Endothelial cell of umbilical vein (primary cell): ENCODE data around the gene ATF6B. TPM values are rescaled to one million over a fixed set of nuclear protein-coding genes. Genes with fewer than 3 reads are reported as not detected.

Source experiments
- BruUV-seq: library from RNA; stranded (reverse); fragments of 400-500 nt; replicated peaks from 2 replicates; lab custom pipeline; 2021; lab: Mats Ljungman, UMichigan
- CTCF ChIA-PET: fragments of 300-600, 350-600 bp; sonication (Branson Sonifier 250); formaldehyde crosslinking; loops from one replicate; lab custom pipeline; 2021; ENCODE audit warnings: antibody characterized with exemption, inconsistent platforms; lab: Charles Lee
- POLR2A ChIA-PET: fragments of 300-600, 350-600 bp; sonication (Branson Sonifier 250); formaldehyde crosslinking; loops from one replicate; lab custom pipeline; 2021; ENCODE audit warnings: antibody characterized with exemption, inconsistent platforms; lab: Charles Lee
- DNase-seq: peaks from one replicate; pipeline ENCODE4 v3.0.0-alpha.2; 2011; ENCODE audit warnings: low read depth, low spot score
- FAIRE-seq: peaks from 2 replicates; lab custom pipeline; 2011; peaks lifted over from hg19 to GRCh38; lab: Jason Lieb, UNC
- H2AFZ ChIP-seq: 2 replicates; pipeline ENCODE4 v1.6.0; 2012; ENCODE audit warnings: low read depth, low read length, control low read depth, inconsistent platforms
- H3K27ac ChIP-seq: 2 replicates; pipeline ENCODE4 v1.5.1; 2011; ENCODE audit warnings: low read depth, mild to moderate bottlenecking, control low read depth, low read length, moderate library complexity; ENCODE audit not compliant: insufficient read depth
- H3K27me3 ChIP-seq, 2 experiments: 2 replicates each; pipeline versions ENCODE4 v1.6.0 to v1.6.1; 2011; ENCODE audit warnings: low read length in 2 of 2, mixed read lengths in 1 of 2; ENCODE audit not compliant: control insufficient read depth in 2 of 2, insufficient read depth in 2 of 2
- H3K36me3 ChIP-seq, 2 experiments: 2 replicates in 1 of 2; 3 replicates in 1 of 2; pipeline ENCODE4 v1.5.1; 2011; ENCODE audit warnings: low read length in 2 of 2, mild to moderate bottlenecking in 1 of 2, moderate library complexity in 1 of 2; ENCODE audit not compliant: control insufficient read depth in 2 of 2, insufficient read depth in 2 of 2; ENCODE audit errors: extremely low read depth in 1 of 2
- H3K4me1 ChIP-seq: 3 replicates; pipeline ENCODE4 v1.5.1; 2011; ENCODE audit warnings: mild to moderate bottlenecking, low read length; ENCODE audit not compliant: control insufficient read depth, insufficient read depth; ENCODE audit errors: extremely low read depth
- H3K4me2 ChIP-seq: 2 replicates; pipeline ENCODE4 v1.6.1; 2011; ENCODE audit warnings: low read length, control low read depth, mixed read lengths; ENCODE audit not compliant: insufficient read depth
- H3K4me3 ChIP-seq, 3 experiments: fragments of 200-600 bp in 1 of 3; sonication (generic), shearing (Covaris generic) in 1 of 3; replicated peaks in 1 of 3; 2 replicates each; pipeline ENCODE4 v1.5.1; 2011 to 2016; ENCODE audit warnings: control low read depth in 3 of 3, low read length in 3 of 3, mild to moderate bottlenecking in 2 of 3, inconsistent platforms in 1 of 3, low read depth in 1 of 3, moderate library complexity in 1 of 3; ENCODE audit not compliant: insufficient read depth in 1 of 3
- H3K79me2 ChIP-seq: 2 replicates; pipeline ENCODE4 v1.6.0; 2012; ENCODE audit warnings: low read length, inconsistent platforms; ENCODE audit not compliant: control insufficient read depth, insufficient read depth
- H3K9ac ChIP-seq: replicated peaks from 2 replicates; pipeline ENCODE3; 2011; ENCODE audit warnings: low read length, control low read depth; ENCODE audit not compliant: insufficient read depth; ENCODE audit errors: extremely low read depth
- H3K9me1 ChIP-seq: replicated peaks from 3 replicates; pipeline ENCODE4 v1.6.0; 2011; ENCODE audit warnings: mild to moderate bottlenecking, low read length; ENCODE audit not compliant: control insufficient read depth, insufficient read depth; ENCODE audit errors: extremely low read depth
- H3K9me3 ChIP-seq: replicated peaks from 2 replicates; pipeline ENCODE4 v1.5.1; 2012; ENCODE audit warnings: low read length, inconsistent platforms; ENCODE audit not compliant: control insufficient read depth, insufficient read depth
- H4K20me1 ChIP-seq: replicated peaks from 2 replicates; pipeline ENCODE3; 2011; ENCODE audit warnings: mild to moderate bottlenecking, low read length; ENCODE audit not compliant: control insufficient read depth, insufficient read depth; ENCODE audit errors: extremely low read depth
- EZH2 ChIP-seq: IDR thresholded peaks from 2 replicates; pipeline ENCODE4 v1.6.1; 2012; ENCODE audit warnings: borderline replicate concordance, low read depth, mild to moderate bottlenecking, moderate library complexity, low read length, inconsistent platforms; ENCODE audit not compliant: severe bottlenecking
- FOS ChIP-seq: IDR thresholded peaks from 2 replicates; pipeline ENCODE4 v1.6.1; 2011; ENCODE audit warnings: mild to moderate bottlenecking, low read length, moderate library complexity, borderline replicate concordance; ENCODE audit not compliant: insufficient read depth
- GATA2 ChIP-seq: IDR thresholded peaks from 2 replicates; pipeline ENCODE4 v1.7.0; 2011; ENCODE audit warnings: low read depth, mild to moderate bottlenecking, moderate library complexity, mixed read lengths, low read length; ENCODE audit not compliant: insufficient read length, insufficient read depth
- JUN ChIP-seq: IDR thresholded peaks from 2 replicates; pipeline ENCODE4 v1.6.1; 2011; ENCODE audit warnings: borderline replicate concordance, low read depth; ENCODE audit not compliant: insufficient read length, insufficient read depth
- MYC ChIP-seq: IDR thresholded peaks from one replicate; pipeline ENCODE4 v1.6.1; 2011; ENCODE audit warnings: mild to moderate bottlenecking, low read depth, low read length
- POLR2A ChIP-seq: IDR thresholded peaks from 2 replicates; pipeline ENCODE4 v1.6.1; 2012; ENCODE audit warnings: low read depth, mild to moderate bottlenecking, control low read depth, low read length
- POLR2AphosphoS5 ChIP-seq: IDR thresholded peaks from 2 replicates; pipeline ENCODE4 v1.6.1; 2012; ENCODE audit warnings: low read depth, mild to moderate bottlenecking, control low read depth, low read length, moderate library complexity; ENCODE audit not compliant: insufficient read depth
- dilution Hi-C: fragments of 300-500 bp; cut with MboI; formaldehyde crosslinking; loops from one replicate; pipeline ENCODE4 v1.15.0; 2019; ENCODE audit warnings: low sequenced_read_pairs; ENCODE audit not compliant: extremely low pct_ligation_motif_present
- intact Hi-C: fragments of 100-400 bp; cut with micrococcal nuclease; formaldehyde crosslinking; loops from one replicate; pipeline ENCODE4 v1.10.0; 2022
- polyA plus RNA-seq, 4 experiments: library from polyadenylated mRNA; depleted of rRNA in 3 of 4; stranded (reverse) in 3 of 4; unstranded in 1 of 4; fragments of >200 nt; gene quantifications; 2 replicates each; pipeline versions ENCODE4 v1.2.1 to v1.2.3, GENCODE V29; 2011 to 2012; ENCODE audit warnings: missing spikeins in 1 of 4
- total RNA-seq: library from RNA; stranded (reverse); gene quantifications from 2 replicates; pipeline ENCODE4 v1.2.3, GENCODE V29; 2021
- TF ChIP-seq, protein P1 (sequence below), 2 donors: IDR thresholded peaks; 1 replicate in 1 of 2; 2 replicates in 1 of 2; pipeline ENCODE4 v1.5.1; 2011; ENCODE audit warnings: low read length in 2 of 2, mild to moderate bottlenecking in 2 of 2, moderate library complexity in 2 of 2, control low read depth in 1 of 2, inconsistent platforms in 1 of 2, low read depth in 1 of 2; ENCODE audit not compliant: insufficient read depth in 1 of 2; ENCODE audit errors: extremely low read depth in 1 of 2
- TF ChIP-seq, protein P2 (sequence below): IDR thresholded peaks from 2 replicates; pipeline ENCODE4 v1.6.1; 2011; ENCODE audit not compliant: insufficient read depth, insufficient read length

The ATF6B gene
- total and polyA plus RNA-seq, 2 donors (not counting 3 experiments of a cell fraction or from before 2014, with no cell fraction given), result 106 to 115 TPM

DNA sequence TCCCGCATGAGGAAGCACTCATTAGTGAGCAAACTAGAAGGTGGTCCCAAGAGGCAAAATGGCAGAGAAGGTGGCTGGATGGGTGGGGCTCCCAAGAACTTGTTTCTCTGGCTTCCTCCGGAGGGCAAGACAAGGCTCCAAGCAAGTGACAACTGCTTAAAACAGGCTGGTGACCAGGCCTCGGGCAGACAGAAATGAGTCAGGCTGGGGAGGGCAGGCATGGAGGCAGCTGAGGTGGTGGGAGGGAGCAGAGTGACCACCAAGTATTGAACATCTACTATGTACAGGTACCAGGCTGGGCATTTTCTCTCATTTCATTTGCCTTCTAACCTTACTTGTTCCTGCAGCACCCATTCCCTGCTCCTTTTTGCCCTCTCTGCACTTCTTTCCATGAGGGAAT is 52.3 kb downstream of the ATF6B start:
- CTCF ChIA-PET, result interaction anchor here (1.5 kb wide), 1 partner anchor 12 kb away, joined by 5 read pairs; no protein-coding TSS in a partner anchor
- Histone ChIP-seq H3K27ac (no peak overlapping the region), H3K9me3 (no peaks in the 10 kb centered on the region), H3K9me1 (no peaks in the 10 kb centered on the region), H3K4me2 (no peak overlapping the region), H3K79me2 (no peaks in the 10 kb centered on the region), H2AFZ (no peak overlapping the region), H4K20me1 (no peaks in the 10 kb centered on the region), H3K27me3 (peaks cover 0 to 4% of the 10 kb centered on the region in 2 experiments), H3K4me3 (no peak overlapping the region), H3K4me1 (no peaks in the 10 kb centered on the region), H3K36me3 (no peaks in the 10 kb centered on the region), H3K9ac (no peak overlapping the region)
- no peak for DNase-seq
- no peak for FAIRE-seq
- intact Hi-C loops (no loop called here), dilution Hi-C loops (no loop called here)
- POLR2A ChIA-PET, result interaction anchor here (1.4 kb wide), 1 partner anchor 12 kb away, joined by 3 read pairs; no protein-coding TSS in a partner anchor
- TF ChIP-seq MYC, result no peak
- TF ChIP-seq, protein P1, sequence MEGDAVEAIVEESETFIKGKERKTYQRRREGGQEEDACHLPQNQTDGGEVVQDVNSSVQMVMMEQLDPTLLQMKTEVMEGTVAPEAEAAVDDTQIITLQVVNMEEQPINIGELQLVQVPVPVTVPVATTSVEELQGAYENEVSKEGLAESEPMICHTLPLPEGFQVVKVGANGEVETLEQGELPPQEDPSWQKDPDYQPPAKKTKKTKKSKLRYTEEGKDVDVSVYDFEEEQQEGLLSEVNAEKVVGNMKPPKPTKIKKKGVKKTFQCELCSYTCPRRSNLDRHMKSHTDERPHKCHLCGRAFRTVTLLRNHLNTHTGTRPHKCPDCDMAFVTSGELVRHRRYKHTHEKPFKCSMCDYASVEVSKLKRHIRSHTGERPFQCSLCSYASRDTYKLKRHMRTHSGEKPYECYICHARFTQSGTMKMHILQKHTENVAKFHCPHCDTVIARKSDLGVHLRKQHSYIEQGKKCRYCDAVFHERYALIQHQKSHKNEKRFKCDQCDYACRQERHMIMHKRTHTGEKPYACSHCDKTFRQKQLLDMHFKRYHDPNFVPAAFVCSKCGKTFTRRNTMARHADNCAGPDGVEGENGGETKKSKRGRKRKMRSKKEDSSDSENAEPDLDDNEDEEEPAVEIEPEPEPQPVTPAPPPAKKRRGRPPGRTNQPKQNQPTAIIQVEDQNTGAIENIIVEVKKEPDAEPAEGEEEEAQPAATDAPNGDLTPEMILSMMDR (IDR thresholded peaks at IDR 0.05; ENCODE audit: extremely low read depth in 1 of 2, insufficient read depth in 1 of 2, low read depth in 1 of 2, low read length in 2 of 2), result no peak
- TF ChIP-seq EZH2, result no peak
- no TSS peak for BruUV-seq

DNA sequence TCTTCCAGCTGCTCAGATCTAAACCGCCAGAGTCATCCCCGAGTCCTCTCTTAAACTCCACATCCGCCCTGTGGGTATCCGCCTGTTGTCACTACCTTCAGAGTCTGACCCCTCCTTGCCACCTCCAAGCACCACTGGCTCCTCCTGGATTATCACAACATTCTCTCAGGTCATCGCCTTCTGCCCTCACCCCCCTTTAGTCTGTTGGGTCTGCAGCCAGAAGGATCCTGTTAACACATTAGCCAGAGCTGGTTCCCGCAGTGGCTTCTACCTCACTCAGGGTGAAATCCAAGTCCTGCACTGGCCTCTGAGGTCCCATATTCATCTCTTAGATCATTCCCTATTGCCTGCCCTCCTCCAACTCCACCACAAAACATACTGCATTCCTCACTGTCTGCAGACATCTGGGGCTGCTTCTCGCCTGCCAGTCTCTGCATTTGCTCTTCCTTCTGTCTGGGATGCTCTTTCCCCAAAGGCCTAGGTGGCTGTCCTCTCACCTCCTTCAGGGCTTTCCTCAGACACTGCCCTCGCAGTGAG is 53.0 kb downstream of the ATF6B start:
- Histone ChIP-seq H3K9me3 (no peaks in the 10 kb centered on the region), H2AFZ (no peak overlapping the region), H3K4me3 (no peak overlapping the region), H3K27me3 (peaks cover 0 to 4% of the 10 kb centered on the region in 2 experiments), H3K36me3 (no peaks in the 10 kb centered on the region), H3K4me1 (no peaks in the 10 kb centered on the region), H3K9ac (no peak overlapping the region), H4K20me1 (no peaks in the 10 kb centered on the region), H3K79me2 (no peaks in the 10 kb centered on the region), H3K9me1 (no peaks in the 10 kb centered on the region), H3K4me2 (no peak overlapping the region), H3K27ac (no peak overlapping the region)
- ChIA-PET POLR2A (no interaction called here), CTCF (interaction anchor here (1.5 kb wide), 1 partner anchor 13 kb away, joined by 5 read pairs; no protein-coding TSS in a partner anchor)
- no TSS peak for BruUV-seq
- dilution Hi-C loops, result no loop called here
- no peak for FAIRE-seq
- TF ChIP-seq JUN, result no peak
- TF ChIP-seq FOS, result no peak
- TF ChIP-seq GATA2, result no peak
- no peak for TF ChIP-seq POLR2AphosphoS5
- TF ChIP-seq MYC, result no peak
- TF ChIP-seq POLR2A, result no peak
- no peak for TF ChIP-seq EZH2
- TF ChIP-seq, protein P1 (IDR thresholded peaks at IDR 0.05; ENCODE audit: extremely low read depth in 1 of 2, insufficient read depth in 1 of 2, low read depth in 1 of 2, low read length in 2 of 2), result no peak
- TF ChIP-seq, protein P2, sequence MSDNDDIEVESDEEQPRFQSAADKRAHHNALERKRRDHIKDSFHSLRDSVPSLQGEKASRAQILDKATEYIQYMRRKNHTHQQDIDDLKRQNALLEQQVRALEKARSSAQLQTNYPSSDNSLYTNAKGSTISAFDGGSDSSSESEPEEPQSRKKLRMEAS, result no peak
- intact Hi-C loops, result no loop called here
- no peak for DNase-seq
